Breast epithelium (tissue), 4 donors: ENCODE data around the gene COL6A5. TPM values are rescaled to one million over a fixed set of nuclear protein-coding genes. Genes with fewer than 3 reads are reported as not detected.

Experiments
- DNase-seq, 2 donors: peaks; one replicate each; pipeline ENCODE4 v3.0.0-alpha.2; 2019; ENCODE audit warnings: low spot score in 2 of 2
- H3K27ac ChIP-seq, 2 donors: fragments of 200-600 bp; sonication (generic) in 1 of 2; one replicate each; pipeline ENCODE4 v1.5.1; 2016 to 2019; ENCODE audit warnings: mild to moderate bottlenecking in 1 of 2
- H3K27me3 ChIP-seq, 2 donors: fragments of 200-600 bp; sonication (generic) in 1 of 2; one replicate each; pipeline versions ENCODE4 v1.5.1 to v1.6.0; 2017 to 2019; ENCODE audit warnings: control low read depth in 1 of 2, mild to moderate bottlenecking in 1 of 2
- H3K36me3 ChIP-seq: fragments of 200-600 bp; one replicate; pipeline ENCODE4 v1.5.1; 2019
- H3K4me1 ChIP-seq, 2 donors: fragments of 200-600 bp; sonication (generic); one replicate each; pipeline ENCODE4 v1.5.1; 2016 to 2019; ENCODE audit warnings: control low read depth in 1 of 2
- H3K4me3 ChIP-seq, 3 donors: fragments of 200-600 bp; sonication (generic); 1 replicate in 2 of 3; 2 replicates in 1 of 3; pipeline ENCODE4 v1.5.1; 2016 to 2019; ENCODE audit warnings: mild to moderate bottlenecking in 3 of 3, moderate library complexity in 2 of 3
- H3K9me3 ChIP-seq, 2 donors: fragments of 200-600 bp; sonication (generic) in 1 of 2; one replicate each; pipeline ENCODE4 v1.5.1; 2016 to 2019; ENCODE audit warnings: control low read depth in 1 of 2
- CTCF ChIP-seq, 3 donors: fragments of 450-650 bp; IDR thresholded peaks; one replicate each; pipeline ENCODE4 v1.5.1; 2016 to 2017; ENCODE audit warnings: antibody characterized with exemption in 3 of 3, mild to moderate bottlenecking in 3 of 3, moderate library complexity in 3 of 3
- POLR2A ChIP-seq: fragments of 450-650 bp; IDR thresholded peaks from one replicate; pipeline ENCODE4 v1.6.1; 2016; ENCODE audit warnings: antibody characterized with exemption, mild to moderate bottlenecking, moderate library complexity
- POLR2AphosphoS5 ChIP-seq, 3 donors: sonication (generic); formaldehyde crosslinking; IDR thresholded peaks; one replicate each; pipeline ENCODE4 v1.6.1; 2017; ENCODE audit warnings: antibody characterized with exemption in 3 of 3
- intact Hi-C: fragments of 100-400 bp; cut with DNase I; formaldehyde crosslinking; loops from one replicate; pipeline ENCODE4 v1.15.1; 2023; ENCODE audit warnings: low total_unique reads
- total RNA-seq, 3 donors: library from RNA; depleted of rRNA; stranded (reverse); fragments of >200 nt; gene quantifications; one replicate each; pipeline ENCODE4 v1.1.0, GENCODE V29; 2016

Gene COL6A5
- total RNA-seq, 3 donors from 2014 or later: not detected

- no peak overlapping the region for H3K27ac ChIP-seq
- no peaks in the 10 kb centered on the region for H3K4me1 ChIP-seq
- H3K27me3 ChIP-seq: no peaks in the 10 kb centered on the region
- no peaks in the 10 kb centered on the region for H3K36me3 ChIP-seq
- no peak for DNase-seq
- intact Hi-C loops: no loop called here
- H3K9me3 ChIP-seq: no peaks in the 10 kb centered on the region
- no peak for TF ChIP-seq CTCF (IDR thresholded peaks at IDR 0.05)
- TF ChIP-seq POLR2AphosphoS5 (IDR thresholded peaks at IDR 0.05): no peak
- TF ChIP-seq POLR2A: no peak
- no peak overlapping the region for H3K4me3 ChIP-seq
Measured at GRCh38 chr3:130383424-130383823, 38.0 kb downstream of the COL6A5 start.

GRCh38 chr3:130384476-130385025 lies 39.1 kb downstream of the COL6A5 start:
- intact Hi-C loops: no loop called here
- TF ChIP-seq CTCF (IDR thresholded peaks at IDR 0.05): no peak
- TF ChIP-seq POLR2A: no peak
- no peak for TF ChIP-seq POLR2AphosphoS5 (IDR thresholded peaks at IDR 0.05)

GRCh38 chr3:130386604-130387263 lies 41.3 kb downstream of the COL6A5 start:
- no peak overlapping the region for H3K4me3 ChIP-seq
- H3K9me3 ChIP-seq: no peaks in the 10 kb centered on the region
- no peak for DNase-seq
- H3K27me3 ChIP-seq: no peaks in the 10 kb centered on the region
- no peaks in the 10 kb centered on the region for H3K4me1 ChIP-seq
- H3K36me3 ChIP-seq: no peaks in the 10 kb centered on the region
- intact Hi-C loops: no loop called here
- no peak for TF ChIP-seq POLR2A
- H3K27ac ChIP-seq: no peak overlapping the region

More at GRCh38 chr3:130384476-130385025, 39.1 kb downstream of the COL6A5 start:
- no peaks in the 10 kb centered on the region for H3K9me3 ChIP-seq
- H3K36me3 ChIP-seq: no peaks in the 10 kb centered on the region
- H3K4me1 ChIP-seq: no peaks in the 10 kb centered on the region
- DNase-seq: no peak
- no peak overlapping the region for H3K27ac ChIP-seq
- H3K27me3 ChIP-seq: no peaks in the 10 kb centered on the region
- H3K4me3 ChIP-seq: no peak overlapping the region

GRCh38 chr3:130389743-130390478 lies 44.4 kb downstream of the COL6A5 start:
- intact Hi-C loops: no loop called here
- H3K27ac ChIP-seq: no peak overlapping the region
- no peaks in the 10 kb centered on the region for H3K4me1 ChIP-seq
- TF ChIP-seq CTCF (IDR thresholded peaks at IDR 0.05) (no peak), POLR2A (no peak)
- H3K36me3 ChIP-seq: no peaks in the 10 kb centered on the region
- DNase-seq: no peak
- H3K9me3 ChIP-seq: no peaks in the 10 kb centered on the region
- no peaks in the 10 kb centered on the region for H3K27me3 ChIP-seq
- no peak overlapping the region for H3K4me3 ChIP-seq

- intact Hi-C loops: no loop called here
- no peak for DNase-seq
- H3K4me1 ChIP-seq: no peaks in the 10 kb centered on the region
- H3K9me3 ChIP-seq: no peaks in the 10 kb centered on the region
- H3K27ac ChIP-seq: no peak overlapping the region
- TF ChIP-seq CTCF (IDR thresholded peaks at IDR 0.05) (no peak), POLR2A (no peak), POLR2AphosphoS5 (IDR thresholded peaks at IDR 0.05) (no peak)
- no peaks in the 10 kb centered on the region for H3K36me3 ChIP-seq
- H3K27me3 ChIP-seq: no peaks in the 10 kb centered on the region
- no peak overlapping the region for H3K4me3 ChIP-seq
Measured at GRCh38 chr3:130392266-130392665, 46.8 kb downstream of the COL6A5 start.
